H9 (cell line): ENCODE measurements around the gene BLOC1S3. TPM values are rescaled to one million over a fixed set of nuclear protein-coding genes. Genes with fewer than 3 reads are reported as not detected.

Experiments
- DNase-seq: peaks from one replicate; pipeline ENCODE4 v3.0.0-alpha.2; 2017
- H2AFZ ChIP-seq: one replicate; pipeline ENCODE4 v1.6.1; 2013; ENCODE audit warnings: mild to moderate bottlenecking, low read length, control low read depth, moderate library complexity
- H2AK5ac ChIP-seq: 2 replicates; pipeline ENCODE4 v1.6.1; 2013; ENCODE audit warnings: low read length, control low read depth, mixed read lengths; ENCODE audit not compliant: insufficient read length
- H2BK120ac ChIP-seq: one replicate; pipeline ENCODE4 v1.6.1; 2013; ENCODE audit warnings: low read depth, mild to moderate bottlenecking, low read length, control low read depth, inconsistent platforms; ENCODE audit not compliant: poor library complexity, severe bottlenecking
- H2BK12ac ChIP-seq: 2 replicates; pipeline ENCODE4 v1.6.1; 2013; ENCODE audit warnings: low read length, control low read depth, mixed read lengths, low read depth; ENCODE audit not compliant: insufficient read length
- H2BK15ac ChIP-seq: 2 replicates; pipeline ENCODE4 v1.6.1; 2013; ENCODE audit warnings: low read depth, low read length, control low read depth
- H2BK20ac ChIP-seq: one replicate; pipeline ENCODE4 v1.6.1; 2013; ENCODE audit warnings: low read depth, mild to moderate bottlenecking, low read length, control low read depth, inconsistent platforms; ENCODE audit not compliant: poor library complexity, severe bottlenecking
- H2BK5ac ChIP-seq: 2 replicates; pipeline ENCODE4 v1.6.1; 2013; ENCODE audit warnings: low read length, control low read depth, mixed read lengths; ENCODE audit not compliant: insufficient read length
- H3K14ac ChIP-seq: 2 replicates; pipeline ENCODE4 v1.6.1; 2013; ENCODE audit warnings: low read length, control low read depth; ENCODE audit not compliant: insufficient read depth
- H3K18ac ChIP-seq: 2 replicates; pipeline ENCODE4 v1.6.1; 2013; ENCODE audit warnings: low read depth, mild to moderate bottlenecking, mixed read lengths, low read length, control low read depth; ENCODE audit not compliant: insufficient read length
- H3K23ac ChIP-seq: 2 replicates; pipeline ENCODE4 v1.6.1; 2013; ENCODE audit warnings: low read length, control low read depth, mixed read lengths, low read depth; ENCODE audit not compliant: insufficient read length
- H3K23me2 ChIP-seq: 2 replicates; pipeline ENCODE4 v1.6.1; 2013; ENCODE audit warnings: low read depth, mild to moderate bottlenecking, mixed read lengths, low read length, control low read depth; ENCODE audit not compliant: insufficient read length, poor library complexity, severe bottlenecking
- H3K27ac ChIP-seq: 2 replicates; pipeline ENCODE4 v1.5.1; 2013; ENCODE audit warnings: low read length, control low read depth, mixed read lengths, low read depth; ENCODE audit not compliant: insufficient read length
- H3K27me3 ChIP-seq: 2 replicates; pipeline ENCODE4 v1.6.1; 2013; ENCODE audit warnings: low read length, control low read depth, inconsistent platforms; ENCODE audit not compliant: insufficient read depth
- H3K4ac ChIP-seq: 2 replicates; pipeline ENCODE4 v1.6.1; 2013; ENCODE audit warnings: low read depth, mild to moderate bottlenecking, control low read depth, inconsistent platforms, low read length, moderate library complexity
- H3K4me1 ChIP-seq: 2 replicates; pipeline ENCODE4 v1.6.1; 2013; ENCODE audit warnings: low read length, control low read depth, inconsistent platforms; ENCODE audit not compliant: insufficient read depth
- H3K4me2 ChIP-seq: 2 replicates; pipeline ENCODE4 v1.6.1; 2013; ENCODE audit warnings: low read length, control low read depth, mixed read lengths; ENCODE audit not compliant: insufficient read length, insufficient read depth
- H3K56ac ChIP-seq: 2 replicates; pipeline ENCODE4 v1.6.1; 2013; ENCODE audit warnings: low read depth, mild to moderate bottlenecking, mixed read lengths, low read length, control low read depth; ENCODE audit not compliant: insufficient read length
- H3K79me1 ChIP-seq: 2 replicates; pipeline ENCODE4 v1.6.1; 2013; ENCODE audit warnings: low read depth, mild to moderate bottlenecking, moderate library complexity, low read length, control low read depth, inconsistent platforms; ENCODE audit not compliant: insufficient read depth, poor library complexity, severe bottlenecking
- H3K79me2 ChIP-seq: 2 replicates; pipeline ENCODE4 v1.6.1; 2013; ENCODE audit warnings: low read length, control low read depth, inconsistent platforms; ENCODE audit not compliant: insufficient read depth
- H3K9ac ChIP-seq: 2 replicates; pipeline ENCODE4 v1.6.1; 2013; ENCODE audit warnings: low read length, control low read depth, mixed read lengths; ENCODE audit not compliant: insufficient read length; ENCODE audit errors: extremely low read depth
- H3K9me3 ChIP-seq: one replicate; pipeline ENCODE4 v1.6.1; 2013; ENCODE audit warnings: low read depth, low read length, inconsistent platforms; ENCODE audit not compliant: control insufficient read depth
- H3T11ph ChIP-seq: one replicate; pipeline ENCODE4 v1.6.1; 2013; ENCODE audit warnings: mild to moderate bottlenecking, low read length, control low read depth, inconsistent platforms
- H4K20me1 ChIP-seq: one replicate; pipeline ENCODE4 v1.6.1; 2013; ENCODE audit not compliant: control insufficient read depth, insufficient read length, insufficient read depth
- H4K5ac ChIP-seq: 2 replicates; pipeline ENCODE4 v1.6.1; 2013; ENCODE audit warnings: low read depth, mild to moderate bottlenecking, mixed read lengths, low read length, control low read depth; ENCODE audit not compliant: insufficient read length
- H4K8ac ChIP-seq: replicated peaks from 2 replicates; pipeline ENCODE4 v1.6.1; 2013; ENCODE audit warnings: low read length, control low read depth, mixed read lengths, low read depth; ENCODE audit not compliant: insufficient read length
- H4K91ac ChIP-seq: 2 replicates; pipeline ENCODE4 v1.6.1; 2013; ENCODE audit warnings: low read depth, mild to moderate bottlenecking, moderate library complexity, mixed read lengths, low read length, control low read depth; ENCODE audit not compliant: insufficient read length
- H3K27ac Mint-ChIP-seq, 3 experiments: 2 replicates in 2 of 3; 3 replicates in 1 of 3; pipeline ENCODE4 v1.8.0; 2020 to 2021; ENCODE audit warnings: mixed read lengths in 3 of 3, mild to moderate bottlenecking in 1 of 3, moderate library complexity in 1 of 3
- H3K27me3 Mint-ChIP-seq: 2 replicates; pipeline ENCODE4 v1.8.0; 2021; ENCODE audit warnings: low read depth, mild to moderate bottlenecking, moderate library complexity, mixed read lengths
- H3K36me3 Mint-ChIP-seq, 3 experiments: 2 replicates in 2 of 3; 3 replicates in 1 of 3; pipeline ENCODE4 v1.8.0; 2020 to 2021; ENCODE audit warnings: low read depth in 3 of 3, mixed read lengths in 3 of 3; ENCODE audit not compliant: insufficient read depth in 1 of 3
- H3K4me1 Mint-ChIP-seq, 2 experiments: 2 replicates each; pipeline ENCODE4 v1.8.0; 2020; ENCODE audit warnings: mixed read lengths in 2 of 2
- H3K4me3 Mint-ChIP-seq, 2 experiments: 2 replicates in 1 of 2; 3 replicates in 1 of 2; pipeline ENCODE4 v1.8.0; 2020 to 2021; ENCODE audit warnings: mild to moderate bottlenecking in 2 of 2, mixed read lengths in 2 of 2, moderate library complexity in 1 of 2
- H3K9me3 Mint-ChIP-seq, 2 experiments: 2 replicates in 1 of 2; 3 replicates in 1 of 2; pipeline ENCODE4 v1.8.0; 2020; ENCODE audit warnings: mild to moderate bottlenecking in 2 of 2, mixed read lengths in 2 of 2, moderate library complexity in 1 of 2
- CTCF ChIP-seq: fragments of 200-600 bp; sonication (generic); conservative IDR thresholded peaks from 3 replicates; pipeline ENCODE4 v1.8.0; 2021; ENCODE audit warnings: antibody characterized with exemption, mild to moderate bottlenecking
- WGBS: extraction: QIAGEN DNeasy Blood & Tissue Kit; methylation state at CpG from one replicate; pipeline ENCODE4 v1.1.7; 2013; ENCODE audit warnings: missing lambda C conversion rate, low lambda C conversion rate, mixed read lengths; ENCODE audit not compliant: insufficient read length; ENCODE audit errors: extremely low coverage; 5-methylcytosine and 5-hydroxymethylcytosine counted together
- total RNA-seq: library from RNA; stranded (reverse); gene quantifications from 2 replicates; pipeline ENCODE4 v1.2.1, GENCODE V29; 2021

BLOC1S3 gene
- total RNA-seq, 1 experiment from 2014 or later = 9.2 TPM

GRCh38 chr19:45128806-45129205 is 49.8 kb upstream of the BLOC1S3 start:
- 0 out of 7 replicates have a peak overlapping the region, but pooled peaks of 1 of the 3 experiments have one; percentile 47 for H3K27ac Mint-ChIP-seq
- Histone ChIP-seq H3K27me3 (no peaks in the 10 kb centered on the region), H3K14ac (no peak overlapping the region), H2BK5ac (no peak overlapping the region), H3K79me1 (peaks cover 6% of the 10 kb centered on the region), H3K9me3 (no peaks in the 10 kb centered on the region), H3K27ac (no peak overlapping the region), H3K18ac (no peak overlapping the region), H2AFZ (no peak overlapping the region), H3K4me2 (no peak overlapping the region), H3K9ac (no peak overlapping the region), H2BK12ac (no peak overlapping the region), H2AK5ac (no peak overlapping the region), H3K23ac (no peak overlapping the region), H3K4ac (no peak overlapping the region), H3K79me2 (no peaks in the 10 kb centered on the region; the same call in 1 of the 2 replicates), H3T11ph (no peak overlapping the region), H2BK120ac (no peak overlapping the region), H3K23me2 (peaks cover 4% of the 10 kb centered on the region), H4K91ac (no peak overlapping the region), H4K20me1 (no peaks in the 10 kb centered on the region), H3K4me1 (no peaks in the 10 kb centered on the region; the same call in 1 of the 2 replicates), H3K56ac (no peak overlapping the region), H4K8ac (no peak overlapping the region), H2BK15ac (no peak overlapping the region), H4K5ac (no peak overlapping the region), H2BK20ac (no peak overlapping the region)
- no peak for DNase-seq
- peaks cover 20 to 27% of the 10 kb centered on the region in 2 experiments for H3K4me1 Mint-ChIP-seq
- TF ChIP-seq CTCF = no peak
- no peaks in the 10 kb centered on the region; a peak in 2 of 7 replicates for H3K36me3 Mint-ChIP-seq
- no peaks in the 10 kb centered on the region for H3K27me3 Mint-ChIP-seq
- H3K4me3 Mint-ChIP-seq = no peak overlapping the region
- no peaks in the 10 kb centered on the region for H3K9me3 Mint-ChIP-seq
- no CpG with 5 or more reads among the region's 5 CpGs for WGBS
